HUDEP-2 (cell line): Measurements from ENCODE around the gene RPL3.

Experiments used
- DNase-seq, 76 experiments: peaks; one replicate each; lab custom pipeline; 2025; ENCODE audit not compliant: unreplicated experiment in 76 of 76; lab: John Stamatoyannopoulos, UW

RPL3 gene

DNA sequence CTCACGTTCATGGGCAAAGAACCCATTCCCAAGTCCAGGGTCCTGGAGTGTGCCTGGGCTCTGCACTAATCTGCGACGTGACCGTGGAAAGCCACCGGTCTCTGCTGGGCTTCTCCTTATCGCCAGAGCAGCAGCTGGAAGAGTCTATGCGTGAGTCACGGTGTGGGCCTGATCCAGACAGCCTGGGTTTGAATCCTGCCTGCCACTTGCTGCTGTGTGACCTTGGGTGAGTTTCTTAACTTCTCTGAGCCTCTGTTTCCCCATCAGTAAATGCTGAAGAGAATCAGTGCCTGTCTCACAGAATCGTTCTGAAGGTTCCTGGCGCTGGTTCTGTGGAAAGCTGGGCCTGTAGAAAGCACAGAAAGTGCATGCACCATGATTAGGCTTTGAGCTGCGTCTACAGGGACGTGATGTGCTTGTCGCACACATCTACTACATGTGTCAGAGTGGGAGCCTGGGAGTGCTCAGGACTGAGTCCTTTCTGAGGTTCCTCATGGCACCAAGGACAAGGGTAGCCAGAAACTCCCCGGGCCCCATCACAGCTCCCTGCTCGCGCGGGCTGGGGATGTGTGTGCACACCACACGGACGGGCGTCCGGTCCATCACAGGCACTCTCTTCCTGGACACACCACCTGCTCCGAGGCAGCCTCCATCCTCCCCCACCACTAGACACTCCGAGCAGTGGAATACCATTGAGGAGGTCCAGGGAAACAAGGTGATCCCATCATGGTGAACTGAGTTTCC, 54.1 kb downstream of the RPL3 start:
- no peak for DNase-seq

DNA sequence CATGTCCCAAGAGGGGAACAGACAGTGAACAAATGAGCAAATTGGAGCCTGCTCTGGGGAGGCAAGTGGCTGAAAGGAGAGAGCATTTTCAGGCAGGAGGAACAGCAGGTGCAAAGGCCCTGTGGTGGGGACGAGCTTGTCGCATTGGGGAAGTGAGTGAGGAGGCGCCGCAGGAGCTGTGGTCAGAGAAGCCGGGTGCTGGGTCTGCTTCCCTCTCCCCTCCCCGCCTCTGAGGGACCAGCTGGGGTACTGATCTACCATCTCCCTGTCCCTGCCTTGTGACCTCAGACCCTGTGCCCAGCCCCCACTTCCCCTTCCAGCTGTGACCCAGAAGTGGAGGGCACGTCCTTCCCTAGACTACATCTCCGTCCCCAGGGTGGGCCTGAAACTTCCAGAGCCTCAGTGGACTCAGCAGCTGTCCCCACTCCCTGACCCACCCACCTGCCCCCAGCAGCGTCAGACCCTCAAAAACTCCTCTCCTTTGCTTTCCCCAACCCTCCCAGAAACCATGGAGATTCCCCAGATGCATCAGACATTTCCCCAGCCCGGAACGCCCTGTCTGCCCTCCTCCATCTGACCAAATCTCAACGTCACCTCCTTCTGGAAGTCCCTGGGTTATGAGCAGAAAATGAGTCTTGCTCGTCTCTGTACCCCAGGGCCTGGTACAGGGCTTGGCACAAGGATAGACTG, 54.9 kb downstream of the RPL3 start:
- no peak for DNase-seq

DNA sequence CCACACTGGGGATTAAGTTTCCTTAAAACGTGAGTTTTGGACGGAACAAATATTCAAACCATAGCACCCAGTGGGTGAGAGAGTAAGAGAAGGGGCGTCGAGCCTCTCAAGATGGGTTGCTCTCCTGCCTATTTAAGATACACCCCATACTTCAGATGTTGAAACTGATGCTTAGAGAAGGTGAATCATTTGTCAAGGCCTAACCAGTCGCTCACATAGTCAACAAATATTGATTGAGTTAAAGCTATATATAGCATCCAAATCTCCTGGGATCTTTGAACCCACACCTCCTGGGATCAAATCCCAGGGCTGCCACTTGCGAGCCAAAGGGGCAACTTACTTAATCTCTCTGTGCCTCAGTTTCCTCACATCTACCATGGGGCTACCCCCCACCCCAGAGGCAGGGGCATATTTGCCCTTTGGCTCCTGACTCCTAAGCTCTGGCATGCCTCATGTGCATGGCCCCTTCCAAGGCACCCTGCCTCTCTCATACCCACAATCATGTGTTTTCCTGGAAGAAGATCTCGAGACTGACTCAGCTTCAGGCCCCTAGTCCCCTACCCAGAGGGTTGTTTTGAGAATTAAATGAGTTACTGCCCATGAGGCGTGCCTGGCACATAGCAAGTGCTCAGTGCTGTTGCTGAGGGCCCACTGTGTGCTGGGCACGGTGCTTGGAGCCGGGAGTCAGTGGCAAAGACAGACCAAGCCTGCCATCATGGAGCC, 55.6 kb downstream of the RPL3 start:
- DNase-seq, result no peak
